ENCODE data around the gene SGK2.
"Not testable (repeated sequence)": the region's sequence is repeated elsewhere in the genome, so short reads cannot be mapped to it uniquely, and the experiment has no call there.

The SGK2 gene

GRCh38 chr20:43603124-43603523 lies 44.3 kb downstream of the SGK2 start:
- DNase-seq (ENCODE audit: low read depth) = no peak
- TF ChIP-seq POLR2A (IDR thresholded peaks at IDR 0.05; ENCODE audit: extremely low read depth, insufficient read length) (no peak), MAX (IDR thresholded peaks at IDR 0.05; ENCODE audit: low read depth, low read length) (no peak), MYC (IDR thresholded peaks at IDR 0.05; ENCODE audit: low read depth, low read length) (no peak)

DNA sequence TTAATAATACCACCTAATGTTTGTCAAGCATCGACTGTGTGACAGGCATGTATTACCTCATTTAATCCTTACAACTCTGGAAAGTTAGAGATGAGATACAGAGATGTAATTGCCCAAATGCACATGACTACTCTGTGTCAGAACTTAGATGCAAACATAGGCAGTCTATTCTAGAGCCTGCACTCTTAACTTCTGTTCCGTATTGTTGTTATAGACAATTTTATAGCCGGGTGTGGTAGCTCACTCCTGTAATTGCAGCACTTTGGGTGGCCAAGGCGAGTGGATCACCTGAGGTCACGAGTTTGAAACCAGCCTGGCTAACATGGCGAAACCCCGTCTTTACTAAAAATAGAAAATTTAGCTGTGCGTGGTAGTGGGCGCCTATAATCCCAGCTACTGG lies 46.9 kb downstream of the SGK2 start:
- TF ChIP-seq MYC (IDR thresholded peaks at IDR 0.05; ENCODE audit: low read depth, low read length) (no peak), MAX (IDR thresholded peaks at IDR 0.05; ENCODE audit: low read depth, low read length) (no peak), CTCF (IDR thresholded peaks at IDR 0.05; ENCODE audit: low read depth, low read length) (no peak), POLR2A (IDR thresholded peaks at IDR 0.05; ENCODE audit: extremely low read depth, insufficient read length) (no peak)
- DNase-seq (ENCODE audit: low read depth) = no peak
- no peak overlapping the region for H3K4me3 ChIP-seq (ENCODE audit: low read depth, low read length)

More at GRCh38 chr20:43603124-43603523, 44.3 kb downstream of the SGK2 start:
- no peak overlapping the region for H3K4me3 ChIP-seq (ENCODE audit: low read depth, low read length)

- not testable (repeated sequence) for H3K4me3 ChIP-seq (ENCODE audit: low read depth, low read length); DNase-seq (ENCODE audit: low read depth)
Measured at GRCh38 chr20:43607278-43607677, 48.5 kb downstream of the SGK2 start.

GRCh38 chr20:43631598-43631997 lies 72.8 kb downstream of the SGK2 start:
- no peak for TF ChIP-seq MYC (IDR thresholded peaks at IDR 0.05; ENCODE audit: low read depth, low read length)
- TF ChIP-seq MAX (IDR thresholded peaks at IDR 0.05; ENCODE audit: low read depth, low read length) = no peak
- TF ChIP-seq CTCF (IDR thresholded peaks at IDR 0.05; ENCODE audit: low read depth, low read length) = no peak
- TF ChIP-seq POLR2A (IDR thresholded peaks at IDR 0.05; ENCODE audit: extremely low read depth, insufficient read length) = no peak
- H3K4me3 ChIP-seq (ENCODE audit: low read depth, low read length) = no peak overlapping the region
- no peak for DNase-seq (ENCODE audit: low read depth)
